Large intestine (tissue), 3 donors: ENCODE data around the gene DCHS2. TPM values are rescaled to one million over a fixed set of nuclear protein-coding genes. Genes with fewer than 3 reads are reported as not detected.

Source experiments
- DNase-seq, 2 donors: peaks; one replicate each; pipeline versions ENCODE4 v3.0.0 to v3.0.0-alpha.2; 2013
- H3K27ac ChIP-seq: one replicate; pipeline ENCODE4 v1.5.1; 2013; ENCODE audit warnings: low read length
- H3K27me3 ChIP-seq: 2 replicates; pipeline ENCODE4 v1.6.1; 2013; ENCODE audit warnings: low read length; ENCODE audit not compliant: control insufficient read depth, insufficient read depth
- H3K36me3 ChIP-seq: 2 replicates; pipeline ENCODE4 v1.6.1; 2013; ENCODE audit warnings: low read length; ENCODE audit not compliant: control insufficient read depth, insufficient read depth
- H3K4me1 ChIP-seq: one replicate; pipeline ENCODE4 v1.6.1; 2013; ENCODE audit warnings: low read length; ENCODE audit not compliant: control insufficient read depth, insufficient read depth
- H3K4me3 ChIP-seq: one replicate; pipeline ENCODE4 v1.5.1; 2013; ENCODE audit warnings: low read length
- H3K9me3 ChIP-seq: one replicate; pipeline ENCODE4 v1.6.1; 2013; ENCODE audit warnings: mild to moderate bottlenecking, low read depth, low read length, moderate library complexity; ENCODE audit not compliant: control insufficient read depth
- WGBS: methylation state at CpG from one replicate; pipeline ENCODE4 v1.1.5; 2013; ENCODE audit warnings: low lambda C conversion rate; ENCODE audit not compliant: insufficient coverage; 5-methylcytosine and 5-hydroxymethylcytosine counted together
- polyA plus RNA-seq: library from polyadenylated mRNA; unstranded; fragments of 120-200 nt; gene quantifications from one replicate; pipeline ENCODE4 v1.2.1, GENCODE V29; 2013

The DCHS2 gene
- polyA plus RNA-seq, 1 donor = 1.2 TPM

GRCh38 chr4:154312246-154312645, 179.4 kb downstream of the DCHS2 start:
- H3K4me1 ChIP-seq = no peaks in the 10 kb centered on the region
- DNase-seq = no peak
- no peaks in the 10 kb centered on the region for H3K36me3 ChIP-seq
- no peaks in the 10 kb centered on the region for H3K9me3 ChIP-seq
- H3K27ac ChIP-seq = no peak overlapping the region
- WGBS = 100% methylated on average over 2 of the region's 7 CpGs
- no peaks in the 10 kb centered on the region for H3K27me3 ChIP-seq
- no peak overlapping the region for H3K4me3 ChIP-seq

- Histone ChIP-seq H3K27ac (no peak overlapping the region), H3K27me3 (no peaks in the 10 kb centered on the region), H3K9me3 (no peaks in the 10 kb centered on the region), H3K4me1 (no peaks in the 10 kb centered on the region), H3K36me3 (no peaks in the 10 kb centered on the region), H3K4me3 (no peak overlapping the region)
- no peak for DNase-seq
Measured at GRCh38 chr4:154310578-154310977, 181.0 kb downstream of the DCHS2 start.

DNA sequence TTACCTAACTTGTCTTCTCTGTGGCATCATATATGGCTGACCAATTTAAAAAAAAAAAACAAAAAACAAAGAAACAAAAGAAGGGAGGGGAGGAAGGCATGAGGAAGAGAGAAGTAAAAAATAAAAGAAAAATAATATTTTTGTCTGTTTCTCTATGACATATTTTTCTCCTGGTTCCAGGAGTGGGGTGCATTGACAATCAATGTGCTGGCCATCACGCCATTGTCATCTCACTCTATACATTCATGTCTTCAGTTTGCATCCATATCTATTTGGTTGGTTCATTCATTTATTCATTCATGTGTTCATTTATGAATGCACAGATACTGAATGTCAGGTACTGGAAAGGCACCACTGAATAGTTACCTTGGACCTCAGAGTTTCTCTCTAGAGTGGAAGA, 183.4 kb downstream of the DCHS2 start:
- no peaks in the 10 kb centered on the region for H3K9me3 ChIP-seq
- 80% methylated on average over 1 of the region's 1 CpG for WGBS
- no peak overlapping the region for H3K27ac ChIP-seq
- no peaks in the 10 kb centered on the region for H3K4me1 ChIP-seq
- no peaks in the 10 kb centered on the region for H3K36me3 ChIP-seq
- DNase-seq = no peak
- H3K27me3 ChIP-seq = no peaks in the 10 kb centered on the region
- no peak overlapping the region for H3K4me3 ChIP-seq

DNA sequence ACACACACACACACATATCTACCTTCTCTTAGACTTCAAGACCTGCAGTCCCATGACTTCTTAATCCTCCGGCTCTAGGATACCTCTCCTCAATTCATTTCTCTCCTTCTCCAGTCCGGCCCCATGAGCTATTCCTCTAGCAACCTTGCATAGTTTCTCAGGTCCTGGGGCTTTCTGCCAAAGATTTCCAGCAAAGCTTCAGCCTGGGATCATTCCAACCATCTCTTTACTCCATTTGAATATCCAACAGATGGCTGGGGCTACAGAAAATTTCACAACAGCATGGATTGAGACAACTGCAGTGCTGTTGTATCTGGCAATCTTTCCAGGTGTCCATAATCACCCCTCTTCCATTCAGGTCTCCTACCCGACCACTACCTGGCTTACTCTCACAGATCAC, 184.1 kb downstream of the DCHS2 start:
- DNase-seq = no peak
- WGBS = 100% methylated on average over 1 of the region's 3 CpGs
- H3K4me3 ChIP-seq = no peak overlapping the region

GRCh38 chr4:154305616-154306015, 186.0 kb downstream of the DCHS2 start:
- no peak for DNase-seq
- Histone ChIP-seq H3K4me3 (no peak overlapping the region), H3K9me3 (no peaks in the 10 kb centered on the region), H3K36me3 (no peaks in the 10 kb centered on the region), H3K27me3 (no peaks in the 10 kb centered on the region), H3K27ac (no peak overlapping the region), H3K4me1 (no peaks in the 10 kb centered on the region)
- WGBS = 45% methylated on average over 2 of the region's 5 CpGs

More for the DNA sequence above, 184.1 kb downstream of the DCHS2 start:
- Histone ChIP-seq H3K4me1 (no peaks in the 10 kb centered on the region), H3K27me3 (no peaks in the 10 kb centered on the region), H3K27ac (no peak overlapping the region), H3K36me3 (no peaks in the 10 kb centered on the region), H3K9me3 (no peaks in the 10 kb centered on the region)

- 50% methylated on average over 2 of the region's 5 CpGs for WGBS
- H3K4me3 ChIP-seq = no peak overlapping the region
- no peaks in the 10 kb centered on the region for H3K36me3 ChIP-seq
- H3K27ac ChIP-seq = no peak overlapping the region
- H3K9me3 ChIP-seq = no peaks in the 10 kb centered on the region
- DNase-seq = no peak
- no peaks in the 10 kb centered on the region for H3K4me1 ChIP-seq
- no peaks in the 10 kb centered on the region for H3K27me3 ChIP-seq
Measured at GRCh38 chr4:154304679-154305078, 186.9 kb downstream of the DCHS2 start.

GRCh38 chr4:154294652-154295350, 196.8 kb downstream of the DCHS2 start:
- Histone ChIP-seq H3K36me3 (no peaks in the 10 kb centered on the region), H3K4me3 (no peak overlapping the region), H3K27me3 (no peaks in the 10 kb centered on the region), H3K9me3 (no peaks in the 10 kb centered on the region), H3K4me1 (no peaks in the 10 kb centered on the region), H3K27ac (no peak overlapping the region)
- 72% methylated on average over 2 of the region's 4 CpGs for WGBS
- DNase-seq = no peak

DNA sequence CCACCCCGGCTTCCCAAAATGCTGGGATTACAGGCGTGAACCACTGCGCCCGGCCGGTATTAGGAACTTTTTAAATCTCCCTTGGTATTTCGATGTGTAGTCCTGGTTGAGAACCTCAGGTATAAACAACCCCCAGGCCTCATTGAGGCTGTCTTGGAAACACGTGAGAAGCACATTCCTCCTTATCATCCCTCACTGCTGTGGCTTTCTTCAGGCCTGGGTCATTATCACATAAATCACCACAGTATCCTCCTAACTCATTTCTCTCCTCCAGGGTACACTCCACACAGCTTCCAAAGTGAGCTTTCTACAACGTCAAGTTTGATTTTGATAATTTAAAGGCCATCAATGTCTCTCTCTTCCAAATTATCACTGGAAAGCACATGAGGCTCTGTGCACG, 198.2 kb downstream of the DCHS2 start:
- no peaks in the 10 kb centered on the region for H3K27me3 ChIP-seq
- no peak overlapping the region for H3K27ac ChIP-seq
- no CpG with 5 or more reads among the region's 9 CpGs for WGBS
- H3K4me1 ChIP-seq = no peaks in the 10 kb centered on the region
- no peak overlapping the region for H3K4me3 ChIP-seq
- no peaks in the 10 kb centered on the region for H3K36me3 ChIP-seq
- no peaks in the 10 kb centered on the region for H3K9me3 ChIP-seq
- DNase-seq = no peak

DNA sequence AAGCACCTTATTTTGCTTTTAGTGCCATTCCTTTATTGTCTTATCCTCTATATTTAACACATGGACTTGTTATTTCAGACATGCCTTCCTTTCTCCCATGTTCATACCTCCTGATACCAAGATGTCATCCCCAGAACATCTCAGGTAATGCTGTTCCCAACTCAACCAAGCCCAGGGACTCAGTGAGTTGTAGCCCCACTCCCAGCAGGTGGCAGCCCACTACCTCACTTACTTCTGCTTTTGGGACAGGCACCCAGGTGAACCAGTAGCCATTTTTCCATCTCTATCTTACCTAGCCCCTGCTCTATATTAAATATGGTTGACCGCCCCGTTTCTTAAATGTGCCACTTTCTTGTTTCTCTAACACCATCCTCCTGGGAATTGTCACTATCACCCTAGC, 199.0 kb downstream of the DCHS2 start:
- no peaks in the 10 kb centered on the region for H3K36me3 ChIP-seq
- DNase-seq = no peak
- H3K27me3 ChIP-seq = no peaks in the 10 kb centered on the region
- no peaks in the 10 kb centered on the region for H3K4me1 ChIP-seq
- H3K4me3 ChIP-seq = no peak overlapping the region
- no peaks in the 10 kb centered on the region for H3K9me3 ChIP-seq
- no peak overlapping the region for H3K27ac ChIP-seq
- 93% methylated on average over 2 of the region's 2 CpGs for WGBS

DNA sequence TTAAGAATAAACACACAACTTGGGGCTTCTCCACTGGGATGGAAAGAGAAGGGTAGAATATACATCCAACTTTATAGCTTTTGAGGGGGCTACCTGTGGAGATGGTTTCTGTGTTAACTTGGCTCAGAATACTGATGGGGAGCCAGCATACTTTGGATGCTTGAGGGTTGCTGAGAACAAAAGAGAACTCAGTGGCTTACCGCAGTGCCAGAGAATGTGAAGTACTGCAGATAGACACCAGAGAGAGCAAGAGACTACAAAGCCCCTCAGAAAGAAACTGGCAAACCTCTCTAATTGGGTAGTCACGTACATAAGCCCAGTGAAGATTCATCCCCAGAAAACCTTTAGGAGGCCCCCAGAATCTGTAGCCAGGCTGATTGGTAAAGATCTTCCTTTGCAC, 214.4 kb downstream of the DCHS2 start:
- no peak overlapping the region for H3K27ac ChIP-seq
- WGBS = 80% methylated on average over 1 of the region's 2 CpGs
- H3K27me3 ChIP-seq = no peaks in the 10 kb centered on the region
- no peaks in the 10 kb centered on the region for H3K36me3 ChIP-seq
- H3K4me3 ChIP-seq = no peak overlapping the region
- H3K4me1 ChIP-seq = no peaks in the 10 kb centered on the region
- DNase-seq = no peak
- H3K9me3 ChIP-seq = no peaks in the 10 kb centered on the region

DNA sequence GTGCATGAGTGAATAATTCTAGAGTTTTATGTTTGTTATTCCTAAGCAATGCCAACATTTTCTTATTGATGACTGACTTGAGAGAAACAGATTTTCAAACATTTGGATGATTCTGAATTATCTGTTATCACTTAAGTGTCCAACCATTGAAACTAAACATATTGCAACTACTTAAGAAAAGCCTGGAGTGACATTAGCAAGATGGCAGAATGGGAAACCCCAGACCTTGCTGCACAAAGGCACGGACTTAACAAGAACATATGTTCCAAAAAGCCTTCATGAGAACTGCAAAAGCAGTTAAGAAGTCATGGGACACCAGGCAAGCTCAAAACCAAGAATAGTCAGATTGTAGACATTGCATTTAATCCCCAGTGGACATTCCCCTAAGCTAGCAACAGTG, 215.1 kb downstream of the DCHS2 start:
- Histone ChIP-seq H3K27ac (no peak overlapping the region), H3K4me1 (no peaks in the 10 kb centered on the region), H3K4me3 (no peak overlapping the region), H3K9me3 (no peaks in the 10 kb centered on the region), H3K36me3 (no peaks in the 10 kb centered on the region), H3K27me3 (no peaks in the 10 kb centered on the region)
- no peak for DNase-seq
- WGBS = 100% methylated on average over 1 of the region's 1 CpG
